B cell (primary cell): ENCODE measurements around the gene YARS2. TPM values are rescaled to one million over a fixed set of nuclear protein-coding genes. Genes with fewer than 3 reads are reported as not detected.

Experiments
- ATAC-seq: fragments of 200-7000 bp; cut with Tn5 transposase; one replicate; pipeline ENCODE4 v1.10.0; 2021; ENCODE audit warnings: low read depth, mild to moderate bottlenecking, moderate number of reproducible peaks, moderate library complexity
- CTCF ChIA-PET: fragments of 350-600 bp; sonication (Branson Sonifier 250); formaldehyde crosslinking; loops from one replicate; lab custom pipeline; 2021; ENCODE audit warnings: antibody characterized with exemption, inconsistent platforms; lab: Charles Lee
- POLR2A ChIA-PET: fragments of 350-600 bp; sonication (Branson Sonifier 250); formaldehyde crosslinking; loops from one replicate; lab custom pipeline; 2021; ENCODE audit warnings: antibody characterized with exemption; lab: Charles Lee
- DNase-seq: peaks from one replicate; pipeline ENCODE4 v3.0.0; 2013
- H2AFZ ChIP-seq: 2 replicates; pipeline ENCODE4 v1.6.1; 2012; ENCODE audit warnings: mild to moderate bottlenecking, low read depth, low read length; ENCODE audit not compliant: insufficient read depth, poor library complexity, severe bottlenecking
- H3K27ac ChIP-seq, 2 donors: 1 replicate in 1 of 2; 2 replicates in 1 of 2; pipeline ENCODE4 v1.5.1; 2012 to 2013; ENCODE audit warnings: low read length in 2 of 2, mild to moderate bottlenecking in 2 of 2, moderate library complexity in 1 of 2
- H3K27me3 ChIP-seq, 4 experiments: fragments of 200-600 bp in 1 of 4; sonication (generic) in 1 of 4; replicated peaks in 1 of 4; 1 replicate in 2 of 4; 2 replicates in 2 of 4; pipeline versions ENCODE4 v1.6.1 to v1.7.0; 2013 to 2016; ENCODE audit warnings: low read length in 3 of 4, mild to moderate bottlenecking in 2 of 4, mixed read lengths in 1 of 4, moderate library complexity in 1 of 4; ENCODE audit not compliant: insufficient read depth in 4 of 4, control insufficient read depth in 3 of 4; ENCODE audit errors: control extremely low read depth in 1 of 4
- H3K36me3 ChIP-seq, 2 experiments: replicated peaks in 1 of 2; 1 replicate in 1 of 2; 2 replicates in 1 of 2; pipeline versions ENCODE4 v1.6.1 to v1.7.1; 2013; ENCODE audit warnings: low read length in 1 of 2; ENCODE audit not compliant: insufficient read depth in 2 of 2, control insufficient read depth in 1 of 2; ENCODE audit errors: control extremely low read depth in 1 of 2, extremely low read depth in 1 of 2
- H3K4me1 ChIP-seq, 2 donors: fragments of 200-600 bp in 1 of 2; sonication (generic) in 1 of 2; 1 replicate in 1 of 2; 2 replicates in 1 of 2; pipeline versions ENCODE4 v1.5.1 to v1.6.1; 2013 to 2017; ENCODE audit warnings: low read length in 2 of 2; ENCODE audit not compliant: control insufficient read depth in 2 of 2, insufficient read depth in 2 of 2
- H3K4me2 ChIP-seq: replicated peaks from 2 replicates; pipeline ENCODE3; 2012; ENCODE audit warnings: mild to moderate bottlenecking, low read depth, low read length; ENCODE audit not compliant: poor library complexity, severe bottlenecking
- H3K4me3 ChIP-seq, 5 experiments: fragments of 200-600 bp in 1 of 5; sonication (generic) in 1 of 5; 1 replicate in 3 of 5; 2 replicates in 2 of 5; pipeline versions ENCODE4 v1.5.1 to v1.7.0; 2011 to 2016; ENCODE audit warnings: low read length in 4 of 5, mild to moderate bottlenecking in 4 of 5, low read depth in 2 of 5, control low read depth in 1 of 5, moderate library complexity in 1 of 5; ENCODE audit not compliant: insufficient read depth in 1 of 5; ENCODE audit errors: control extremely low read depth in 1 of 5, extremely low read depth in 1 of 5
- H3K79me2 ChIP-seq: fragments of 200-600 bp; sonication (generic); one replicate; pipeline ENCODE4 v1.6.0; 2016; ENCODE audit warnings: low read length; ENCODE audit not compliant: control insufficient read depth, insufficient read depth
- H3K9ac ChIP-seq: fragments of 200-600 bp; sonication (generic); 2 replicates; pipeline ENCODE4 v1.6.1; 2017; ENCODE audit warnings: mild to moderate bottlenecking, low read length, moderate library complexity
- H3K9me3 ChIP-seq, 3 donors: one replicate each; pipeline versions ENCODE4 v1.6.1 to v1.7.1; 2013; ENCODE audit warnings: low read length in 2 of 3; ENCODE audit not compliant: control insufficient read depth in 2 of 3, insufficient read depth in 1 of 3; ENCODE audit errors: control extremely low read depth in 1 of 3
- H4K20me1 ChIP-seq: 2 replicates; pipeline ENCODE4 v1.6.0; 2012; ENCODE audit warnings: mild to moderate bottlenecking, low read length; ENCODE audit not compliant: insufficient read depth, control insufficient read depth, poor library complexity, severe bottlenecking
- H3K27ac Mint-ChIP-seq: one replicate; pipeline ENCODE4 v1.8.0; 2021; ENCODE audit warnings: mixed read lengths
- H3K27me3 Mint-ChIP-seq: one replicate; pipeline ENCODE4 v1.8.0; 2021; ENCODE audit warnings: mixed read lengths
- H3K4me1 Mint-ChIP-seq: one replicate; pipeline ENCODE4 v1.8.0; 2021; ENCODE audit warnings: mixed read lengths
- H3K4me3 Mint-ChIP-seq: one replicate; pipeline ENCODE4 v1.8.0; 2021; ENCODE audit warnings: mixed read lengths
- H3K9me3 Mint-ChIP-seq: one replicate; pipeline ENCODE4 v1.8.0; 2022; ENCODE audit warnings: mixed read lengths; ENCODE audit not compliant: insufficient read depth
- CTCF ChIP-seq: fragments of 200-600 bp; IDR thresholded peaks from one replicate; pipeline ENCODE4 v1.8.0; 2022; ENCODE audit warnings: antibody characterized with exemption, mild to moderate bottlenecking
- EZH2 ChIP-seq: IDR thresholded peaks from 2 replicates; pipeline ENCODE4 v1.6.1; 2012; ENCODE audit warnings: borderline replicate concordance, low read depth, mild to moderate bottlenecking, moderate library complexity, low read length; ENCODE audit not compliant: insufficient read depth, poor library complexity, severe bottlenecking
- WGBS: methylation state at CpG from one replicate; pipeline ENCODE4 v1.1.5; 2013; ENCODE audit warnings: missing lambda C conversion rate; ENCODE audit not compliant: insufficient coverage; 5-methylcytosine and 5-hydroxymethylcytosine counted together
- intact Hi-C: fragments of 100-400 bp; cut with micrococcal nuclease; formaldehyde crosslinking; loops from one replicate; pipeline ENCODE4 v1.10.0; 2022
- polyA plus RNA-seq: library from polyadenylated mRNA; depleted of rRNA; stranded (reverse); fragments of >200 nt; gene quantifications from 2 replicates; pipeline ENCODE4 v1.2.3, GENCODE V29; 2012
- total RNA-seq, 2 donors: library from RNA; stranded (reverse); fragments of 120-200 nt in 1 of 2; gene quantifications; 1 replicate in 1 of 2; 2 replicates in 1 of 2; pipeline versions ENCODE4 v1.2.3 to v1.2.4, GENCODE V29; 2013 to 2022

YARS2 gene
- total and polyA plus RNA-seq, 2 donors (not counting 1 experiment from before 2014, with no cell fraction given), result 14.6 to 18.8 TPM

GRCh38 chr12:32789916-32790315, 34.2 kb upstream of the YARS2 start:
- POLR2A ChIA-PET, result no interaction called here
- no peak for ATAC-seq
- intact Hi-C loops, result no loop called here
- Histone ChIP-seq H3K9me3 (no peaks in the 10 kb centered on the region), H3K9ac (no peak overlapping the region), H3K79me2 (no peaks in the 10 kb centered on the region), H3K36me3 (no peaks in the 10 kb centered on the region), H3K4me2 (no peak overlapping the region), H3K4me3 (no peak overlapping the region), H3K27ac (no peak overlapping the region), H3K4me1 (no peaks in the 10 kb centered on the region), H4K20me1 (no peaks in the 10 kb centered on the region), H3K27me3 (no peaks in the 10 kb centered on the region), H2AFZ (no peak overlapping the region)
- H3K4me3 Mint-ChIP-seq, result no peak overlapping the region
- no peak for DNase-seq
- no CpG with 5 or more reads among the region's 2 CpGs for WGBS
- CTCF ChIA-PET, result no interaction called here
- no peak overlapping the region for H3K27ac Mint-ChIP-seq
- no peaks in the 10 kb centered on the region for H3K9me3 Mint-ChIP-seq
- peaks cover 14% of the 10 kb centered on the region for H3K27me3 Mint-ChIP-seq
- no peak for TF ChIP-seq CTCF
- TF ChIP-seq EZH2, result no peak
- H3K4me1 Mint-ChIP-seq, result no peaks in the 10 kb centered on the region

- no peaks in the 10 kb centered on the region for H3K79me2 ChIP-seq
- DNase-seq (no peak), ATAC-seq (no peak)
- no peak overlapping the region for H3K27ac ChIP-seq
- POLR2A ChIA-PET, result no interaction called here
- Mint-ChIP-seq H3K4me3 (no peak overlapping the region), H3K27ac (no peak overlapping the region), H3K4me1 (no peaks in the 10 kb centered on the region), H3K9me3 (no peaks in the 10 kb centered on the region), H3K27me3 (peaks cover 16% of the 10 kb centered on the region)
- no peaks in the 10 kb centered on the region for H3K9me3 ChIP-seq
- no peaks in the 10 kb centered on the region for H3K36me3 ChIP-seq
- no peaks in the 10 kb centered on the region for H4K20me1 ChIP-seq
- H3K4me1 ChIP-seq, result no peaks in the 10 kb centered on the region
- H2AFZ ChIP-seq, result no peak overlapping the region
- H3K4me2 ChIP-seq, result no peak overlapping the region
- no peak overlapping the region for H3K4me3 ChIP-seq
- intact Hi-C loops, result no loop called here
- no peaks in the 10 kb centered on the region for H3K27me3 ChIP-seq
- CTCF ChIA-PET, result no interaction called here
- no peak overlapping the region for H3K9ac ChIP-seq
- TF ChIP-seq CTCF (no peak), EZH2 (no peak)
These were observed 33.7 kb upstream of the YARS2 start for GRCh38 chr12:32789446-32789845.
